GM21723 (cell line): ENCODE results near the gene GNG12.

Source experiments
- ATAC-seq: cut with Tn5 transposase; IDR thresholded peaks from one replicate; pipeline ENCODE4 v1.9.1; 2021; ENCODE audit warnings: mild to moderate bottlenecking, moderate library complexity; ENCODE audit not compliant: unreplicated experiment

The GNG12 gene

DNA sequence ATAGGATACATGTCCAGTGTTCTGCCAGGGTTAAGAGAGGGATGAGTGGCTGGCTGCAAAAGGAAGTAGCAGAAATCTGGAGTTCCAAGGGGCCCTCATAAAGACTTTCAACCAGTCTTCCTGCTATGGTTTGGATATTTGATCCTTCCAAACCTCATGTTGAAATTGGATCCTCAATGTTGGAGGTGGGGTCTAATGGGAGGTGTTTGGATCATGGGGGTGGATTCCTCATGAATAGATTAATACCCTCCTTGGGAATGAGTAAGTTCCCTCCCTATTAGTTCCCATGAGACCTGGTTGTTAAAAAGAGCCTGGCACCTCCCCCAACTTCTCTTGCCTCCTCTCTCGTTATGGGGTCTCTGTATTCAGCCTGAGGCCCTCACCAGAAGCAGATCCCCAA lies 10.1 kb upstream of the GNG12 start:
- no peak for ATAC-seq

GRCh38 chr1:67840449-67840848 lies 7.2 kb upstream of the GNG12 start:
- ATAC-seq = no peak

GRCh38 chr1:67839826-67840225 lies 6.6 kb upstream of the GNG12 start:
- ATAC-seq = no peak

DNA sequence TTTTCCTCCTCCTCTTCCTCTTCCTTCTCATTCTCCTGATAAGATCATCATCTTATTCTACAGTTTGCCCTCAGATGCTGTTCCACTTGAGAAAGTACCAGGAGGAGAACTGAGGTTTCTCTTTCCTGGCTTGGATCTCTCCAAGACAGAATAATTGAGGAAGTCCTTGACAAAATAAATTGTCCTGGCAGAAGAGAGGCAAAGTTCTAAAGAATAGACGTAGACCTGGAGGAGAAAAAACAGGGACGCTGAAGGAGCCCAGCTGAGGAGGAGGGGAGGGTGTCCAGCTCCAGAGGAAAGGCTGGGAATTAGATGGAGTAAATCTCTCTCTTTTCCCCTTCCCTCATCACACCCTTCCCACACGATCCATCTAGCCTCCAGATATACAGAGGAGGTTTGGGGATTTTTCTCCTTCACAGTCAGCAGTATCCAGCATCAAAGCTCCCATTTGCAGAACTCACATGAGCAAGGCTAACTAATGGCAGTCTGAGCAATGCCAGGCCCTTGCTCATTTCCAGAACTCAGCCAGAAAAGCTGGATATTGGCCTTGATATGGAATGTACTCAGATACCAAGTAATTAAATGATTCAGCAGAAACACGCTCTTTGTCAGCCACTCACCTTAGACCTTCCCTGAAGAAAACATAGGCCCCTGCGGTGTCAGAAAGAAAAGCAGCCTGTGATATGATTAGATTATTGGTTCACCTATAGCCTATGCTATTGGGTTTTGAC lies 5.1 kb upstream of the GNG12 start:
- ATAC-seq = no peak

- no peak for ATAC-seq
These were observed 3.5 kb upstream of the GNG12 start for GRCh38 chr1:67836769-67837168.

DNA sequence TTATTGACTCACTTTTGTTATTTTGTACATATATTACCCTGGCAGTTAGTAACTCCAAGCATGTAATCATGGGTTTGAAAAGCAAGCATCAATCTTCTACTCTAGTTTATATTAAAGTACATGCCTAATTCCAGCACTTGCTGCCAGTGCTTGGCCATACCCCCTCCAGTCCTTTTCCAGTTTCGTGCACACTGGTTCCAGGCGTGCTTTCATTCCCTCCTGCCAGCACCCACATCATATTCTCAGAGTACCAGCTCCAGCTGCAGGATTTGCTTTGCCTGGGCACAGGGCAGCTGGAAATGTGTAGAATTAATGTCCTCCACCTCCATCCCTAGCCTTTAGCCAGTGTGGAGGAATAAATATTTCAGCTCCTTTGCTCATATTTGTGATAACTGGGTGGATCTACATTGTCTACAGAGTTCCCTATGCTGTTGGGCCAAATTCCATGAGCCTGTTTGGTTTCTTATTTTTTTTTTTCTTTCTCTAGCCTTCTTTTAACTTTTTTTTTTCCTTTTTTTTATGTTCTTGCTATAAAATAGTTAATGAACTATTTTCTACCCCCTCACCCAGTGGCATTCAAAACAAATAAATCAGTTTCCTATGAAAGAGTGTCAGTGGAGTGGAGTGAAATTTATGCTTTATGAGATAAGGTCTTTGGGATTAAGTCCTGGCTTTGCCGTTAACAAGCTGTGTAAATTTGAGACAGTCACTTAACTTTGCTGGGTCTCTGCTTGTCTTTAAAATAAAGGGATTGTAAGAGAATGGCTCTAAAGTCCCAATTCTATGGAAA lies 2.6 kb upstream of the GNG12 start:
- ATAC-seq = no peak

DNA sequence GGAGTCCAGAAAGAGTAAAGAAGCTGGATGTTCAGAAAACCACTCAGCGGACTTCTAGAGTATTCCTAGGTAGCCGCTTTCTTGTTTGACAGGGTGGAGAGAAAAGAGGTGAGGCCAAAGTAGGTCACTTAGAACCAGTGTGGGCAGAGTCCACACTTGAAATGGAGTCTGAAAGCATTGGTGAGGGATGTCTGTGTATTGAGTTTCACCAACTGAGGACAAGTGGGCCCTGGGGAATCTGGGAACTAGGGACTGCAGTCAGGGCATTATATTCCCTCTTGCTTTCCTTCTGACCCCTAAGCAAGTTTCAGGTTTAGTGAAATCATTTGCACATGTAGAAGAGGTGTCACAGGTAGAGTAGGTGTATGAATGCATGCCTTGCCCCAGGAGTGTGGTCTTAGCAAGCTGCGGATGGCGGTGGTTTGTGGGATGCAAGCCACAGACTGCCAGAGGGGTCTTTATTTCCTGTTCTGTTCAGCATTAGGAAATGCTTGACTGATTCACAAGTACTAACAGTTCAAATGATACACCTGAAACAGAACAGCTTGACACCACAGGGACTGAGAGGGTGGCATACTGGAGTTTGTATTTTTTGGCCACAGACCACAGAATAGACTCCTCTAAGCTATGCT lies 1.1 kb upstream of the GNG12 start:
- no peak for ATAC-seq

DNA sequence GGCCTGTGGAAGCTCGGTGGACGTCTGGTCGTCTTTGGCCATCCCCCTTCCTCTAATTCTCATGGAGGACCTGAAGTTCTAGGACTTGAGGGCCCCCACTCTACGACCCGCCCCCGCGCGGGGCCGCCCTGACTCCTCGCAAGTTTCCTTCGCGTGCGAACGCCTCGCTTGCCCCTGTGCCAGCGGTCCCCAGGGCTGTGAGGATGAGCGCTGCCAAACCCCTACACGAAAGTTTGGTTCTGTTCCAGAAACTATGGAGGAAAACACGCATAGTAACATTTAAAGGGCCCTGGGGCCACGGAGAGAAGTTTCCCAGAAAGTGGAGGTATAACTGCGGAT lies 304 bp upstream of the GNG12 start:
- no peak for ATAC-seq

DNA sequence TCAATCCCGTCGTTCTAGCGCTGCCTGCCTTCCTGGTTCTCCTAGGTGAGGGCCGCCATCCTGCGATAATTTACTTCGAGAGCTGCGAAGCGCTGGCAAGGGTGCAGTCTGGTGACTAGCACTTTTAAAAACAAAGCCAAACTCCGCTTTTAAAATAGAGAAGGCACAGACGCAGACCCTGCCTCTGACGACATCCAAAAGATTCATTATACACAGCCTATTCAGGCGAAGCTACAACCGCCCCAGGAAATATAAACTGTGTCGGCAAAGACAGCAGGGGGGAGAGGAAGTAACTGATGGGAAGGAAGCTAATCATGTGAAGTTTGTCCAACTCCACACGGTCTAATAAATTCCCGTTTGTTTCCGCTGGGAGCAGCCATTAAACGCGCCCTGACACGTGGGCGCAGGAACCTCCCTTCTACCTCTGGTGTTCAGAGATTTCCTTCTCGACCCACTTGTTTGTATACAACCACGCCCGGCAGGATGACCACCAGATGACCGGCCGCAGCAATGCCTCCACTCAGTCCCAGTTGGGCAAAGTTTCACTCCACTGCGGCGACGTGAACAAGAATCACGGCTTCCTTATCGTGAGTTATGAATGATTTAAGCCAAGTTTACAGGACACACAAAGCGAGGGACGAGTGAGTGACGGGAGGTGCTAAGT lies 1.3 kb downstream of the GNG12 start:
- no peak for ATAC-seq

DNA sequence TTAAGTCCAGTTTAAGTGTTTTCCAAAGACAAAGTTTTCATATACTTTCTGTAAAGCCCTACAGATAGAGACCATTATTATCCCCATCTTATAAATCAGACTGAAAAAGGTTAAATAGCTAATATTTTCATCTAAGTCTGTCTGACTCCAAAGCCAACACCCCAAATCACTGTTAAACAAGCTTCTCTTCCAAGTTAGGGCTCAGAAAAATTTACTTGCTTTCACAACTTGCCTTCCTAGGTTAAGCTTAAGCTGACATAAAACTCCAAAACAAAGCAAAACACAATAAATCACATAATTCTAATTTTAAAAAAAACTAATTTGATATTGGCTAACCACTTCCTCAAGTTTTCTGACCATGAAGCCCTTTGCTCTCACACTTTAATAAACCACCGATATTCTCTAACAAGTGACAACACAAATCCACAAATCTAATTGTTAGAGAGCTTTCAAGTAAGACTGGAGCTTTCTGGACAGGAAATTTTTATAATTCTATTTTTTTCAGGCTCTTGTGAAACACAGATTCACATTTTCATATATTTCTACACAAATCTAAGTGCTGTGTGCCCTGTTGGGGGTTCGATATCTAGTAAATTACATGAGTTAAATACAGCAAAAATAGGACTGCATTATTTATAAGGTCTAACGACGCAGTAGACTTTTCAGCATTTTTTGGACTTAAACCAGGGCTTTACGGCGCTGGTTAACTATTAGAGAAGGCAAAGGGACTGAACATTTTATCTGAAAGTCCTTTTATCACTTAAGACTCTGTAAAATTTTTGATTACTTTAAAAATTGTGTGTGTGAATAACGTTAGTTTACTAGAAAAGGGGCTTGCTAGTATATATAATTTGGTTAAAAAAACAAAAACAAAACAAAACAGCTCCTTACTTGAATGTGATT lies 2.1 kb downstream of the GNG12 start:
- ATAC-seq = no peak

DNA sequence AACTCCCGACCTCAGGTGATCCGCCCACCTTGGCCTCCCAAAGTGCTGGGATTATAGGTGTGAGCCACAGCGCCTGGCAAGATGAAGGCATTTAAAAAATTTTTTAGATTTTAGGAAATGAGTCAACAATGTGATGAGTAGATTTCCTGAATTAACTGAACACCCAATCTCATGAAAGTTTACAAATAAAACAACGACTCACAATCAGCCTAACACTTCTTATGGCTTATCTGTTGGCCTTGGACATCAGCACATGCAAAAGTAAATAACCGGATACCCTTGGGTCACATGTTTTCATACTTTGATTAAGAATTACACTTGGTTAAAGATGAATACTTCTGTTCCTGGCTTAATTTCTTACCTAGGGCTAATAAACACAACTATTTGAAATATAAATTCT lies 3.0 kb downstream of the GNG12 start:
- ATAC-seq = no peak

GRCh38 chr1:67827688-67828087 lies 5.6 kb downstream of the GNG12 start:
- ATAC-seq = no peak

GRCh38 chr1:67825591-67825990 lies 7.7 kb downstream of the GNG12 start:
- no peak for ATAC-seq

DNA sequence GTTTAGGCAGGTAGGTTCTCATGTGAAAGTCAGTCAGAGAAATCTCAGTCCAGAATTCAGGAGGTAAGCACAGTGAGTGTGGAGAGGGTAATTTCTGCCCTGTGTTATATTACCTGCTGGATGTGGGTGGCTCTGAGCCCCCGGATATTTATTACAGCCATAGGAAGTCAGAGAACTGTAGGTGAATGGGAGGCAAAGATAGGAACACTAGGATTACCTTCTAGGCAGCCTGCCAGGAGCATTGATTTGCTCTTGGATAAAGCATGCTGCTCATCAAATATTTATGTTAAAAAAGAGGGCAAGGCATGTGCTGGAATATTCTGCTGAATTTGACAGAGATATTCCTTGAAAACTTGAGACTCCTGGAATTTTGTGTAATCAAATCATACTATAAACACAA lies 8.5 kb downstream of the GNG12 start:
- ATAC-seq = no peak

GRCh38 chr1:67823615-67824014 lies 9.7 kb downstream of the GNG12 start:
- no peak for ATAC-seq

DNA sequence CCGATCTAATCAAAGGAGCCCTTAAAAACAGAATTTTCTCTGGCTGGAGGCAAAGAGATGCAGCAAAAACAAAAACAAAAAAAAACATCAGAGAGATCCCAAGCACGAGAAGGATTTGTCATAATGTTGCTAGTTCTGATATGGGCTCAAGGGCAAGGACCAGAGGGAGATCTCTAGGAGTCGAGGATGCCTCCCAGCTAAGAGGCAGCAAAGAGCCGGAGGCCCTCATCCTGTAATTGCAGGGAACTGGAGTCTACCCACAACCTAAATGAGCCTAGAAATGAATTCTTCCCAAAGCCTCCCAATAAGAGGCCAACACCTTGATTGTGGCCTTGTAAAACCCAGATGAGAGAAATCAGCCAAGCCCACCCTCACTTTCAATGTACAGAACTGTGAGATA lies 12.0 kb downstream of the GNG12 start:
- ATAC-seq = no peak

DNA sequence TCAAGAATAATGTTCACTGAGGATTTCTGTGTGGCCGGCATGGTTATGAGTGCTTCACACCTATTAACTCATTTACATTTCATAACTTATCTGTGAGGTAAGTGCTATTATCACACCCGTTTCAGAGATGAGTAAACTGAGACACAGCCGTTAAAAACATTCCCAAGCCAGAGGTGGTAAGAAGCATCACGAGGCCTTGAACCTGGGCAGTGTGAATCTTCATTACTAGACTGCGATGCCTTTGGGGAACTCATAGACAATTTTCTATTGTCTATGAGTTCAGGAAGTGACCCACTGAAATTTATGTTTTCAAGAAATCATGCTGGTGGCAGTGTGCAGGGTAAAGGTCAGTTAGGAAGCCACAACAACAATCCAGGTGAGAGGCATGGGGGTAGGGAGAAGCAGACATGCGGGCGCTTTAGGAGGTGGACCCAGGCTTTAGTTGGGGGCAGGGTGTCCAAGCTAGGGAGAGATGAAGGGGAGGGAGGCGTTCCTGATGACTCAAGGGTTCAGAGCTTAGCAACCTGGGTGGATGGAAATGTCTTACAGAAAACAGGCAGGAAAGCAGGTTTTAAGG lies 14.5 kb downstream of the GNG12 start:
- ATAC-seq = no peak

GRCh38 chr1:67818162-67818561 lies 15.1 kb downstream of the GNG12 start:
- no peak for ATAC-seq

DNA sequence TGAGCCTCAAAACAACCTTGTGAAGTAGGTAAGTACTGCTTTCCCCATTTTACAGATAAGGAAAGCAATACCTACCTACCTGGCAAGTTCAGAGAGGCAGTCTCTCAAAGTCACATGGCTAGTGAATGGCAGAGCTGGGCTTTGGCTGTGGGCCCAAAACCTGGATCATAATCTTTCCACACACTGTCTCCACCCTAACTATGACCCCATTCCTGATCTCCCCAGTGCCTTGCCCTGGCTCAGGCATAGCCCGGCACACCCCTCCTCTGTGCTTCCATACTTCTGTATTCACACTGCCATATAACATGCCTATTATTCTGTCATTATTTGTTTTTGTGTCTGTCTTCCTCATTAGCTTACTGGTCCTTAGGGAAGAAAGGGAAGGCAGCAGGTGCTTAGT lies 15.9 kb downstream of the GNG12 start:
- no peak for ATAC-seq

- ATAC-seq = no peak
These were observed 16.8 kb downstream of the GNG12 start for GRCh38 chr1:67816506-67816905.
